D721Med (cell line): Measurements from ENCODE around the gene SPRR3.
A peak's percentile ranks its signal among the peaks of the same experiment; 100 is the strongest.

Experiments used
- DNase-seq: peaks from one replicate; pipeline ENCODE4 v3.0.0; 2011; ENCODE audit warnings: low spot score; ENCODE audit not compliant: insufficient read length
- FAIRE-seq: peaks from 2 replicates; lab custom pipeline; 2011; peaks lifted over from hg19 to GRCh38; lab: Jason Lieb, UNC
- TF ChIP-seq, protein P1 (sequence below): IDR thresholded peaks from 2 replicates; pipeline ENCODE4 v1.5.1; 2012; ENCODE audit warnings: mild to moderate bottlenecking, control low read depth; ENCODE audit not compliant: insufficient read depth; ENCODE audit errors: missing control alignments

SPRR3 gene

GRCh38 chr1:153025797-153026196 is 24.2 kb downstream of the SPRR3 start:
- DNase-seq (no peak), FAIRE-seq (no peak)
- TF ChIP-seq, protein P1, sequence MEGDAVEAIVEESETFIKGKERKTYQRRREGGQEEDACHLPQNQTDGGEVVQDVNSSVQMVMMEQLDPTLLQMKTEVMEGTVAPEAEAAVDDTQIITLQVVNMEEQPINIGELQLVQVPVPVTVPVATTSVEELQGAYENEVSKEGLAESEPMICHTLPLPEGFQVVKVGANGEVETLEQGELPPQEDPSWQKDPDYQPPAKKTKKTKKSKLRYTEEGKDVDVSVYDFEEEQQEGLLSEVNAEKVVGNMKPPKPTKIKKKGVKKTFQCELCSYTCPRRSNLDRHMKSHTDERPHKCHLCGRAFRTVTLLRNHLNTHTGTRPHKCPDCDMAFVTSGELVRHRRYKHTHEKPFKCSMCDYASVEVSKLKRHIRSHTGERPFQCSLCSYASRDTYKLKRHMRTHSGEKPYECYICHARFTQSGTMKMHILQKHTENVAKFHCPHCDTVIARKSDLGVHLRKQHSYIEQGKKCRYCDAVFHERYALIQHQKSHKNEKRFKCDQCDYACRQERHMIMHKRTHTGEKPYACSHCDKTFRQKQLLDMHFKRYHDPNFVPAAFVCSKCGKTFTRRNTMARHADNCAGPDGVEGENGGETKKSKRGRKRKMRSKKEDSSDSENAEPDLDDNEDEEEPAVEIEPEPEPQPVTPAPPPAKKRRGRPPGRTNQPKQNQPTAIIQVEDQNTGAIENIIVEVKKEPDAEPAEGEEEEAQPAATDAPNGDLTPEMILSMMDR: no peak

- no peak for DNase-seq
- TF ChIP-seq, protein P1: no peak
- no peak for FAIRE-seq
Measured at GRCh38 chr1:153028766-153029165, 27.2 kb downstream of the SPRR3 start.

DNA sequence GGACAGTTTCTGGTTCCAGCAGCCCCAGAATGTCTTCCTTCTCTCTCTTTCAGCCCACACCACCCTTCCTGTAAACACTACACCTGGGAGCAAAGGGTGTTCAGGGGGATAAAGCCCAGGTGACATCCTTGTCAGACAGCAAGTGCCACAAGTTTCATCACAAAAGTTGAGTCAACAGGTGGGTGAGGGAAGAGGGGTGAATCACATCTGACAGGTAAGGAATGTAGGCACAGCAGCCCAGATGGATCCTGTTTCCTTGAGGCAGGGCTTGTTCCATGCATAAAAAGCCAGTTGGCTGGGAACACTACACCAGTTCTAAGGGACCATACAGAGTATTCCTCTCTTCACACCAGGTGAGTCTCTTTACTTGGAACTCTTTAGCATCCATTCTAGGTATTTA is 29.3 kb downstream of the SPRR3 start, which contains the start of gene SPRR1B:
TSS of gene SPRR1B (plus strand) at position 309 of the 400 bp plus-strand sequence. CDS start 1,143 bp downstream, outside the sequence.
- no peak for FAIRE-seq
- TF ChIP-seq, protein P1: no peak
- no peak for DNase-seq

- FAIRE-seq (no peak), DNase-seq (no peak)
- TF ChIP-seq, protein P1: no peak
Measured at GRCh38 chr1:153032073-153032472, 30.5 kb downstream of the SPRR3 start.

DNA sequence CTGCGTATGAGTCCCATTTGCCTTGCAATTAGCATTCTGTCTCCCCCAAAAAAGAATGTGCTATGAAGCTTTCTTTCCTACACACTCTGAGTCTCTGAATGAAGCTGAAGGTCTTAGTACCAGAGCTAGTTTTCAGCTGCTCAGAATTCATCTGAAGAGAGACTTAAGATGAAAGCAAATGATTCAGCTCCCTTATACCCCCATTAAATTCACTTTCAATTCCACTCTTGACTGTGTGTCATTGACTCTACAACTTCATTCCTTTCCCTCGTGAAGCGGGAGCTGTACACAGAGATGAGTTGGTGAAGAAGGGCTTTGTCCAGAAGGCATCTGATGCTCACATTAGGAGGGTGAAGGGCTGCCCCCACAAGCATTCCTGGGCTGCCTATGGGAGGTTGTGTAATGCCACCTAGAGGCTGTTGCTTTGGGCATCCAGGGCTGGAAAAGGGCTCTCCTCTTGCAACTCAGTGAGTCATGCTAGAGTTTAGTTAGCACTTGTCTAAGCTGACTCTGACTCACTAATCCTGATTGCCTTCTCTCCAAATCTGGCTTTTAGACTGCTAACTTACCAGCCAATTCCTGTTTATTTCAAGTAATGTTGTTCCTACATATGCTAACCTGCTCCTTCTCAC is 31.2 kb downstream of the SPRR3 start:
- no peak for FAIRE-seq
- TF ChIP-seq, protein P1: peak; percentile 27
- DNase-seq: no peak

GRCh38 chr1:153035211-153035610 is 33.7 kb downstream of the SPRR3 start:
- DNase-seq (no peak), FAIRE-seq (no peak)
- TF ChIP-seq, protein P1: no peak

DNA sequence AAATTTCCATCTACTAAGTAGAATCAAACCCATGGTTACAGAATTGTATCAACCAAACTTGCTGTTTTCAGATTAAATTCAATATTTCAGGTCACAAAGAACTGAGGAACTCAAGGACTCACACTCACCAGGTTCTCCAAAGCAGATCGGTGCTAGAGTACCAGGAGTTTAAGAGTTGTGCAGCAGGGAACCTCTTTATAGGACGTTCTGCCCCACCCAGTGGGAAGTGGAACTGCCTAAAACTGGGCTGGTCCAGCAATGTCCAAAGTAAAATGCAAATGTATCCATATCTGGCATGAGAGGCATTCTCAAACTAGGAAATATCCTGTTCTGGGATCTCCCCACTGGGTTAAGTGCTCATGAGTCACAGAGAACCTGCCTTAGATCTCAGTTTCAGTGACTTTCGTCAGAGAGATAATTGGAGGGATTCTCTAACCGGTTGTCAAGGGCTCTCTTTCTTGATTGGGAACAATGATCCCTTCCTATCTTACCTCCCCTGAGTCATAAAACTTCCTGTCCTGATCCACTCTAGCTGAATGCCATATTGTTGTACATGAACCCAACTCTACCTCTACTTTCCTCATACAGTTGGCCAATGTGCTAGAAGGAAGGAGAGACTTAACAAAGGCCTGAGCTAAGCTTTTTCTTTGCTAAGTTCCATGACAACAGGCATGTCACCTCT is 39.5 kb downstream of the SPRR3 start, which contains the start of gene SPRR2D:
TSS of gene SPRR2D (minus strand) at position 171 of the 682 bp plus-strand sequence. CDS start 774 bp downstream, outside the sequence.
- no peak for FAIRE-seq
- TF ChIP-seq, protein P1: no peak
- DNase-seq: no peak
